ENCODE data around the gene UBXN1.

DNA sequence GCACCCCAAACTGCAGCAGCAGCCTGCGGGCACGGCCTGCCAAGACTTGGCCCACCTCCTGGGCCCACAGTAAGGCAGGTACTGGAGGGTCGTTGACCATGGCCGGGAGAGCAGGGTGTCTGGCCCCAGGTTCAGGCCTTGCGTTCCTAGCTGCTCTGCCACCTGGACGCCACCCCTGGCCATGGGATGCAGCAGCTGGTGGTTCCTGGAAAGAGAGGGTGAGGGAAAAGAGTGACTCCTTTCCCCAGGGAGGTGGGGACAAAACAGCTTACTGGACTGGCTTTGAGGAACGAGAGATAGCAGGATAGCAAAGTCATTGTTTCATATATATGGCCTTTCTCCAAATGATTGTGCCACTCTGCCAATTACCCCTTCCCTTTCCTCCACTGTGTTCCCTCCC lies 26.5 kb upstream of the UBXN1 start:
- TF ChIP-seq, protein P1, sequence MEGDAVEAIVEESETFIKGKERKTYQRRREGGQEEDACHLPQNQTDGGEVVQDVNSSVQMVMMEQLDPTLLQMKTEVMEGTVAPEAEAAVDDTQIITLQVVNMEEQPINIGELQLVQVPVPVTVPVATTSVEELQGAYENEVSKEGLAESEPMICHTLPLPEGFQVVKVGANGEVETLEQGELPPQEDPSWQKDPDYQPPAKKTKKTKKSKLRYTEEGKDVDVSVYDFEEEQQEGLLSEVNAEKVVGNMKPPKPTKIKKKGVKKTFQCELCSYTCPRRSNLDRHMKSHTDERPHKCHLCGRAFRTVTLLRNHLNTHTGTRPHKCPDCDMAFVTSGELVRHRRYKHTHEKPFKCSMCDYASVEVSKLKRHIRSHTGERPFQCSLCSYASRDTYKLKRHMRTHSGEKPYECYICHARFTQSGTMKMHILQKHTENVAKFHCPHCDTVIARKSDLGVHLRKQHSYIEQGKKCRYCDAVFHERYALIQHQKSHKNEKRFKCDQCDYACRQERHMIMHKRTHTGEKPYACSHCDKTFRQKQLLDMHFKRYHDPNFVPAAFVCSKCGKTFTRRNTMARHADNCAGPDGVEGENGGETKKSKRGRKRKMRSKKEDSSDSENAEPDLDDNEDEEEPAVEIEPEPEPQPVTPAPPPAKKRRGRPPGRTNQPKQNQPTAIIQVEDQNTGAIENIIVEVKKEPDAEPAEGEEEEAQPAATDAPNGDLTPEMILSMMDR (conservative IDR thresholded peaks at IDR 0.05; ENCODE audit: low read depth, low read length), result no peak
- TF ChIP-seq EZH2 (IDR thresholded peaks at IDR 0.05; ENCODE audit: borderline replicate concordance, low read depth, low read length, poor library complexity, severe bottlenecking), result no peak
